HG03571 (cell line): ENCODE measurements around the gene CYP4Z1.
"Not testable (repeated sequence)": the region's sequence is repeated elsewhere in the genome, so short reads cannot be mapped to it uniquely, and the experiment has no call there.

Source experiments
- ATAC-seq: cut with Tn5 transposase; IDR thresholded peaks from one replicate; pipeline ENCODE4 v1.9.1; 2021; ENCODE audit not compliant: unreplicated experiment

The CYP4Z1 gene

GRCh38 chr1:47067097-47067594, at the start of gene CYP4Z1:
Gene CYP4Z1, plus strand, starts transcription at chr1:47067231. Its CDS starts 260 bp downstream, at chr1:47067491.
- no peak for ATAC-seq

- no peak for ATAC-seq
These were observed 46.0 kb upstream of the CYP4Z1 start for GRCh38 chr1:47021070-47021469.

- no peak for ATAC-seq
These were observed 43.5 kb upstream of the CYP4Z1 start, which contains the start of gene CYP4X1 for GRCh38 chr1:47023268-47024140. Gene CYP4X1, plus strand, starts transcription at chr1:47023669. Its CDS starts 149 bp downstream, at chr1:47023818.

- no peak for ATAC-seq
These were observed 42.8 kb upstream of the CYP4Z1 start for GRCh38 chr1:47024141-47024801.

GRCh38 chr1:47030170-47030805, 36.7 kb upstream of the CYP4Z1 start:
- ATAC-seq, result no peak

- no peak for ATAC-seq
These were observed 36.0 kb upstream of the CYP4Z1 start for GRCh38 chr1:47031059-47031458.

GRCh38 chr1:47031585-47031984, 35.4 kb upstream of the CYP4Z1 start:
- ATAC-seq, result no peak

- ATAC-seq, result no peak
These were observed 30.3 kb upstream of the CYP4Z1 start for GRCh38 chr1:47036764-47037163.

- no peak for ATAC-seq
These were observed 7.7 kb upstream of the CYP4Z1 start for GRCh38 chr1:47059376-47059775.

- ATAC-seq, result not testable (repeated sequence)
These were observed 2.0 kb downstream of the CYP4Z1 start for GRCh38 chr1:47069080-47069479.

GRCh38 chr1:47069509-47069908, 2.5 kb downstream of the CYP4Z1 start:
- ATAC-seq, result not testable (repeated sequence)

GRCh38 chr1:47089356-47089755, 22.3 kb downstream of the CYP4Z1 start:
- not testable (repeated sequence) for ATAC-seq

GRCh38 chr1:47091476-47091875, 24.4 kb downstream of the CYP4Z1 start:
- not testable (repeated sequence) for ATAC-seq

- no peak for ATAC-seq
These were observed 37.8 kb downstream of the CYP4Z1 start for GRCh38 chr1:47104816-47105215.

GRCh38 chr1:47106792-47107191, 39.8 kb downstream of the CYP4Z1 start:
- no peak for ATAC-seq

GRCh38 chr1:47107851-47108574, 41.0 kb downstream of the CYP4Z1 start:
- not testable (repeated sequence) for ATAC-seq

- not testable (repeated sequence) for ATAC-seq
These were observed 42.5 kb downstream of the CYP4Z1 start for GRCh38 chr1:47109482-47109881.

- no peak for ATAC-seq
These were observed 46.1 kb downstream of the CYP4Z1 start for GRCh38 chr1:47113178-47113577.

- not testable (repeated sequence) for ATAC-seq
These were observed 54.0 kb downstream of the CYP4Z1 start for GRCh38 chr1:47121039-47121438.

- ATAC-seq, result not testable (repeated sequence)
These were observed 57.8 kb downstream of the CYP4Z1 start for GRCh38 chr1:47124834-47125233.

GRCh38 chr1:47126997-47127396, 60.0 kb downstream of the CYP4Z1 start:
- ATAC-seq, result not testable (repeated sequence)
